PC-9 (cell line): ENCODE results near the gene PQBP1.

Experiments used
- CTCF ChIP-seq: fragments of 200-600 bp; sonication (generic); conservative IDR thresholded peaks from 2 replicates; pipeline ENCODE4 v1.6.1; 2017; ENCODE audit warnings: mixed run types, antibody characterized with exemption, mild to moderate bottlenecking, moderate library complexity
- EZH2 ChIP-seq: fragments of 200-600 bp; sonication (generic); IDR thresholded peaks from 2 replicates; pipeline ENCODE4 v1.8.0; 2017; ENCODE audit warnings: antibody characterized with exemption, low read depth

- TF ChIP-seq CTCF = no peak
- no peak for TF ChIP-seq EZH2
Measured at GRCh38 chrX:48890296-48890925, 7.3 kb upstream of the PQBP1 start.
